ENCODE measurements around the gene SLC35B2.

SLC35B2 gene

DNA sequence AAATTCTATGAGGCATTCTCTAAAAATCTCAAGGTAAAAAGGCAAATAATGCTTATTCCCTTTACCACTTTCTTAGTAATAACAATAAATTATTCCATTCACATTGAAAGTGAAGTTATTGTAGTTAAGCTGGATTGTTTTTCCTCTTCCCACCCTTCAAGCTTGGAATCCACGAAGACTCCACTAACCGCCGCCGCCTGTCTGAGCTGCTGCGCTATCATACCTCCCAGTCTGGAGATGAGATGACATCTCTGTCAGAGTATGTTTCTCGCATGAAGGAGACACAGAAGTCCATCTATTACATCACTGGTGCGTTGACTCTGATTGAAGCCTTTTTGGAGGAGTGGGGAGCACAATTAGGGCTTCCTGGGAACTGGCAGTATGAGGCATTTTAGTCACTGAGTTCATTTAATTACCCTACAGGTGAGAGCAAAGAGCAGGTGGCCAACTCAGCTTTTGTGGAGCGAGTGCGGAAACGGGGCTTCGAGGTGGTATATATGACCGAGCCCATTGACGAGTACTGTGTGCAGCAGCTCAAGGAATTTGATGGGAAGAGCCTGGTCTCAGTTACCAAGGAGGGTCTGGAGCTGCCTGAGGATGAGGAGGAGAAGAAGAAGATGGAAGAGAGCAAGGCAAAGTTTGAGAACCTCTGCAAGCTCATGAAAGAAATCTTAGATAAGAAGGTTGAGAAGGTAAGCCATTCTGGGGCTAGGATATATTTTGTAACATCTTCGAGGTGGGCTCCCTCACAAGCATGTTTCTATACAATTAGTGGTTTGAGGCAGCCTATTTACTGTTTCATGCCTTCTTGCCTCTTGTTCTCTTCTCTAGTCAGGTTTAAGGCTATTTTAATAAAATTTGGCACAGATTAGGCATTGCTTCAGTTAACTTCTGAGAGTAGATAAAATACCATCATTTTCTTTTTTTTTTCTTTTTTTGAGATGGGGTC is 5.5 kb downstream of the SLC35B2 start:
- no peak for DNase-seq

DNA sequence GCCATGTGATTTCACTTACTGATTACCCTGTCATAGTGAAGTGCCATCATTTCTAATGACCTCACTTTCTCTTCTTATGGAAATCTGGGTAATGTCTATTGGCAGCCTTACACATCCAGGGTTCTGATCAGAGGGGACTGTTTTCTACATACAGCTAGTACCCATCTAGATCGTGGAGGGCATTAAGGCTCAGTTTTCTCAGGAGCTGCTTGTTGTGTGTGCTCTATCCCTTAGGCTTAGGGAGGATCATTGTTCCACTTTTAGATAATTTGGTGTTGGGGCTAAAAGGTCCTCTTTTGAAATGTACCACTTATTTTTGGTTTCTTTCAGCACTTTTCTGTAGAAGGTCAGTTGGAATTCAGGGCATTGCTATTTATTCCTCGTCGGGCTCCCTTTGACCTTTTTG is 6.6 kb downstream of the SLC35B2 start:
- DNase-seq: no peak

DNA sequence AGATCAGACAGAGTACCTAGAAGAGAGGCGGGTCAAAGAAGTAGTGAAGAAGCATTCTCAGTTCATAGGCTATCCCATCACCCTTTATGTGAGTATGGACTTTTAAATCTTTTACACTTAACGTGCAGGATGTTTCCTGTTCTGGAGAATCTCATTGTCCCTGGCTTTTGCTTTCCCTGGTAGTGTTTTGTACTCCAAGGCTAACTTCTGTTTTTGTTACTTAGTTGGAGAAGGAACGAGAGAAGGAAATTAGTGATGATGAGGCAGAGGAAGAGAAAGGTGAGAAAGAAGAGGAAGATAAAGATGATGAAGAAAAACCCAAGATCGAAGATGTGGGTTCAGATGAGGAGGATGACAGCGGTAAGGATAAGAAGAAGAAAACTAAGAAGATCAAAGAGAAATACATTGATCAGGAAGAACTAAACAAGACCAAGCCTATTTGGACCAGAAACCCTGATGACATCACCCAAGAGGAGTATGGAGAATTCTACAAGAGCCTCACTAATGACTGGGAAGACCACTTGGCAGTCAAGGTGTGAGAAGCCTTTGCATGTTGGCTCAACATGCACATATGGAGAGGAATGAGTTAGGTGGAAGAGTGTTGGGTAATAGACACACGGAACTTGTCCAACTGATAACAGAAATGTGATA is 7.1 kb downstream of the SLC35B2 start:
- DNase-seq: no peak

DNA sequence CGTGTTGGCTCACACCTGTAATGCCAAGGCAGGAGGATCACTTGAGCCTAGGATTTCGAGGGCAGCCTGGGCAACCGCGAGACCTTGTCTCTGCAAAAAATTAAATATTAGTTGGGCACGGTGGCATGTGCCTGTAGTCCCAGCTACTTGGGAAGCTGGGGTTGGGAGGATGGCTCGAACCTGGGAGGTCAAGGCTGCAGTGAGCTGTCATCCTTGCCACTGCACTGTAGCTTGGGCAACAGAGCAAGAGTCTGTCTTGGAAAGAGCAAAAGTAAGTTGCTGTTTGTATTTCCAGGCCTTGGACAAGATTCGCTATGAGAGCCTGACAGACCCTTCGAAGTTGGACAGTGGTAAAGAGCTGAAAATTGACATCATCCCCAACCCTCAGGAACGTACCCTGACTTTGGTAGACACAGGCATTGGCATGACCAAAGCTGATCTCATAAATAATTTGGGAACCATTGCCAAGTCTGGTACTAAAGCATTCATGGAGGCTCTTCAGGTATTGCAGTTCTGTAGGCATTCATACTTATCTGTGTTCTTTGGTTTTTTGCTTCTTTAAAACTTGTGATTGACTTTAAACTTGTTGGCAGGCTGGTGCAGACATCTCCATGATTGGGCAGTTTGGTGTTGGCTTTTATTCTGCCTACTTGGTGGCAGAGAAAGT is 8.1 kb downstream of the SLC35B2 start:
- no peak for DNase-seq

DNA sequence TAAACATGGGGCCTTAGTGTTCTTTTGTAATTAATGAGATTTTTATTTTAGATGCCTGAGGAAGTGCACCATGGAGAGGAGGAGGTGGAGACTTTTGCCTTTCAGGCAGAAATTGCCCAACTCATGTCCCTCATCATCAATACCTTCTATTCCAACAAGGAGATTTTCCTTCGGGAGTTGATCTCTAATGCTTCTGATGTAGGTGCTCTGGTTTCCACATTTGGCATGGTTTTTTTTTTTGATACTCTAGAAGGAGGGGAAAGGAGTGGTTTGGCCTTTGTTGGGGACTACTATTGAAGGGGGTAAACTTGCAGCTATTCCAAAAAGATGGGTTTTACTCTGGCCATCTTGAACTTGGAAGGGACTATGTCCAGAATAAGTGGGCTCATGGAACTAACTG is 8.7 kb downstream of the SLC35B2 start:
- DNase-seq: no peak

DNA sequence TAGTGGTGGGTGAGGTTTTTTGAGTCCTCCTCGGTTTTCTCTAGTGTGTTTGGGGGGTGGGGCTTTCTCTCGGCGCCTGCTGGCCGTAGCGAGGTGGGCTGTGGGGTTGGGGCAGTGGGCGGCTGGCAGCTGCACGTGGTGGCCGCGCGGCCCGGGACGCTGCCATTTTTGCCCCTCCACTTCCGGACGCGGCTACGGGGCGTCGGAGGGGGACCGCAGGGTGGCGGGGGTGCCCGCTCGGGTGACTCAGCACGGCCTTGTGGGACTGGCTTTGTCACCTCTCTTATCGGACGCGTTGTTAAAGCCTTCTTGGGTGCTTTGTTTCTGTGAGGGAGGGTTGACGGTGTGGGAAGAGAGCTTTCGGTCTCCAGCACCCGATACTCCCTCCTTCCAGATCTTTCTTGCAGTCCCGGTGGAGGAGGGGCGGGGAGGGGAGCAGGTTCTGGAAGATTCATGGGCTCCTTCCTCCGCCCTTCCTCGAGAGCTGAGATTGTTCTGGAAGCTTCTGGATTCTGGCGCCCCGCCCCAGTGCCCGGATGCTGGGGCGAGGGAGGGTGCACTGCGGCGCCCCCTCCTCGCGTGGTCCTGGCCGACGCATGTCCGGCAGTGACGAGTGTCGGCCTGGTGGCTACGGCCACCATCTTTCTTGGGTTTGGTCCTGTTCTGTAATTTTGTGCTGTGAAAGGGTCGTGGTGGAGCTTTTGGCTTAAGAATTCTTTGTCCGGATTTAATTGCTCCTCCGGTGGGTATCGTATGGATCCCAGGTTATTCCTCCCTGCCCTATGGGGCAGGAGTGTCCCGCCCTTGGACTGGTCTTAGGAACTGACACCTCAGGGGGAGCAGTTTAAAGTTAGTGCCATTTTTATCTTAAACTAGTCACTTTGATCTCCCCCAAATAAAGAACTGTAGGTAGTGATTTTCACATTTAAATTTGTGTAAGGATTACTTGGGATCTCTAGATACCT is 9.7 kb downstream of the SLC35B2 start:
- peak; percentile 88 for DNase-seq

DNA sequence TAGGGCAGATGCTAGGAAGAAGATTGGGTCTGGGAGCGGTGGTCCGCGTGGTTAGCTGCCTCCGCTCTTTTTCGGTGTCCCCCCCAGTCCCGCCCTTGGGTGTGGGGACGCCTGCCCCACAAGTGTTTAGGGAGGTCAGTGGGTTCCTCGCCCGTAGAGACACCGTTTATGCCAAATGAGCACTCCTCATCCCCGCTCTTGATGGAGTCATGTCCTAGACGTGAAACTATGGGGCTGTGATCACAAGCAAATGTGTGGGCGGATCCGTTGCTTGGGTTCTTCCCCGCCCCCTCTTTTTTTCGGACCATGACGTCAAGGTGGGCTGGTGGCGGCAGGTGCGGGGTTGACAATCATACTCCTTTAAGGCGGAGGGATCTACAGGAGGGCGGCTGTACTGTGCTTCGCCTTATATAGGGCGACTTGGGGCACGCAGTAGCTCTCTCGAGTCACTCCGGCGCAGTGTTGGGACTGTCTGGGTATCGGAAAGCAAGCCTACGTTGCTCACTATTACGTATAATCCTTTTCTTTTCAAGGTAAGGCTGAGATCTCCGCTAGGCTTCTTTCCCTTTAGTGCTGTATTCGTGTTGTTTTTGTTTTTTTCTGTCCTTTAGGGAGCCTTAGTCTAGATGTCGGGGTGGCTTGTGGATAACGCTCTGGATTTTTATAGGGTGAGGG is 10.5 kb downstream of the SLC35B2 start, which contains the start of gene HSP90AB1:
TSS of gene HSP90AB1 (plus strand) at position 439 of the 675 bp plus-strand sequence. CDS start 1,529 bp downstream, outside the sequence.
- DNase-seq: peak; percentile 98

DNA sequence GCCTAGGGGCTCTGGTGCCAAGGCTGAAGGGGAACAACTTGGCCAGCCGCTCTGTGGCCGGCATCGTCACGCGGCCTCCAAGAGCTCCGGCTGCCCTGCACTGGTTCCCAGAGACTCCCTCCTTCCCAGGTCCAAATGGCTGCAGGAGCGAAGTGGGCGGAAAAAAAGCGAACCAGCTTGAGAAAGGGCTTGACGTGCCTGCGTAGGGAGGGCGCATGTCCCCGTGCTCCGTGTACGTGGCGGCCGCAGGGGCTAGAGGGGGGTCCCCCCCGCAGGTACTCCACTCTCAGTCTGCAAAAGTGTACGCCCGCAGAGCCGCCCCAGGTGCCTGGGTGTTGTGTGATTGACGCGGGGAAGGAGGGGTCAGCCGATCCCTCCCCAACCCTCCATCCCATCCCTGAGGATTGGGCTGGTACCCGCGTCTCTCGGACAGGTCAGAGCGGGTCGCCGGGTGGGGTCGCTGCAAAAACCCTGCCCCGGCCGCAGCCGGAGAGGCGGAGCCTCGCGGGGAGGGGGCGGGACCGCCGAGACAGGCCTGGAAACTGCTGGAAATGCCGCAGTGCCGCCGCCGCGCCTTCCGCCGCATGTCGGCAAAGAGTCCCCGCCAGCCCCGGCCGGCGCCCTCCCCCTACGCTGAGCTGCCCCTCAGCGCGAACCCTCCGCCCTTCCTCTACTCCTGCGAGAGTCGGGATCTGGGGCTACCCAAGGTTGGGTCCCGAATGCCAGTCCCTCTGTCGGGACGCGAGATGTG is 11.2 kb downstream of the SLC35B2 start:
- peak; percentile 87 to 88 for DNase-seq

DNA sequence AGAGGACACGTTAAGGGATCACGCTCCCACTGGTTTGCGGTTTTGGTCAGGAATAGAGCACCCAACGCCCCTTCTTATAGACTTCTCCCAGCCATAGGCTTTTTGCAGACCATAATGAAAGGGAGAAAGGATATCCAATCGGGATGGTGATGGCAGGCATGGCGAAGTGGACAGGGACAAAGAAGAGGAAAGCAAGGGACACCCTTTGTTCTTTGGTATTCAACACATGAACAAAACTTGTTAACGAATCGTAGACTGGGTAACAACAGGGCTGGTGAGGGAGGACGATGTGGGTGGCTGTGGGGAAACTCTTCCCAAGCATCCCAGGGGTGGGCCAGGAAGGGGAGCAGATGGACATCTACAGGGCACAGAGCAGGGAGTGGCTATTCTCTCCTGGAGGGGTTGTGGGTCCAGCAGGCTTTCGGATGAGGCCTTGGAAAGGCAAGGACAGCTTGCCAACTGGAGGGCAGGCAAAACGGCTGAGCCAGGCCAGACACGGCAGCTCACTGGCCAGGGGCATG is 11.9 kb downstream of the SLC35B2 start:
- DNase-seq: no peak

DNA sequence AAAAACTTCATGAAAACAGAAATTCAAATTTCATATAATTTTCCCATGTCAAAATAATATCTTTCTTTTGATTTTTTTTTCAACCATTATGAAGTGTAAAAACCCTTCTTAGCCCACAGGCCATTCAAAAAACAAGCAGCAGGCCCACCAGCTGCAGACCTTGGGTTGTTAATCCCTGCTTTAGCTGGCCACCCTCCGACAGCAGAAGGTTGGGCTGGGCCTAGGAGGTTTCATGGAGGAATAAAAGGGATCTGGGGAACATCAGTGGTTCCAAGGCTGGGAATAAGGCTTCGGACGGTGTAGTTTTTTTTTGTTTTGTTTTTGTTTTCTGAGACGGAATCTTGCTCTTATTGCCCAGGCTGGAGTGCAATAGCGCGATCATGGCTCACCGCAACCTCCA is 14.0 kb downstream of the SLC35B2 start:
- DNase-seq: no peak

DNA sequence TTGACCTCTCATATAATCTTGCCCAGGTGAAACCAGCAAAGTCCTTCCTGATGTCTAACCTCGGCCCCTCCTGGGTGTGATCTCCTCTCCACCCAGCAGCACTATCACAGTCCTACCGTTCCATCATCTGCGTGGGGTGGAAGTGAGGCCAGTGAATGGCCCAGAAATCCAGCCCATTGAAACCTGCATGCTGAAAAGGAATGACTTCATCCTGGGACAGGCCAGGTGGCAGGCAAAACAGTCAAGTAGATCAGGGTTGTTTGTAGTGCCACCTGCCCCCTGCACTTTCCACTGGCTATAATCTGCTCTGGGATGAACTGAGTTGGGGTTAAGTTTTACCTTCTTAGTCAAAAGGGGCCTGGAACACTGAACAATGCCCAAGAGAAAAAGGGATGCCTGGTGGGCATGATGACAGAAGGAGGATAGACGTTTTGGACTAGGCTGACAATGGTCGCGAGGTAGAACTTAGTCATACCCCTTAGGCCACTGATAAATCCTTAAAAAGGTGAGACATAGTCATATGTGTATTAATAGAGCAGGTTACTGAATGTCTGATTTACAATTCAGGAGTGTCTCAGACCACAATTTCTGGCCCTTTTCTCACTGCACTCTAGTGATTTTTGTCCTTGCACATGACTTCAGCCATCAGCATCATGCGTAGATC is 18.5 kb downstream of the SLC35B2 start:
- no peak for DNase-seq

DNA sequence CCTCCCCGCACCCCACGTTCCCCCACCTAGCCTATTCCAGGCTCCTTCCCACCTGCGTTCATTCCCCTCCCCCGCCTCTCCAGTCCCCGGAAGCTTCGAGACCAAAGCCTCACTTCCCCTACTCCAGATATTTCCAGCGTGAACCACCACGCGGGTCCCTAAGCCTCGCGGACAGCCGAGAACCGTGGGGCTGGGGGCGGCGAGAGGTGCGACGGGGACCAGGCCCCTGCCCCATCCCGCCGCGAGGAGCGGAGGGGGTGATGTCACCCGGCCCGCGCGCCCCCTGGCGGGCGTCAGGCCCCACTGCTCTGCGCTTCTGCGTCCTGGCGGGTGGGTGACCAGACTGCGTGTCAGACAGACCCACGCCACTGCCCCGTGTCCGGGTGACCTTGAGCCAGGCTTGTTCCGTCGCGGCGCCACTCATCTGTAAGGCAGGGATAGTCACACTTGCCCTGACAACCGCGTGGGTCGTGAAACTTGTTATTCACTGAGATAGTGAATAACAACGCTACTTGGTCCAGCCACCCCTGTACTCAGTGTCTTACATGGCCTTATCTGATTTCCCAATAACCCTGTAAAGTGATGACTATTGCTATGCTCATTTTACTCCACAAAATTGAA is 19.4 kb downstream of the SLC35B2 start:
- peak; percentile 82 for DNase-seq

DNA sequence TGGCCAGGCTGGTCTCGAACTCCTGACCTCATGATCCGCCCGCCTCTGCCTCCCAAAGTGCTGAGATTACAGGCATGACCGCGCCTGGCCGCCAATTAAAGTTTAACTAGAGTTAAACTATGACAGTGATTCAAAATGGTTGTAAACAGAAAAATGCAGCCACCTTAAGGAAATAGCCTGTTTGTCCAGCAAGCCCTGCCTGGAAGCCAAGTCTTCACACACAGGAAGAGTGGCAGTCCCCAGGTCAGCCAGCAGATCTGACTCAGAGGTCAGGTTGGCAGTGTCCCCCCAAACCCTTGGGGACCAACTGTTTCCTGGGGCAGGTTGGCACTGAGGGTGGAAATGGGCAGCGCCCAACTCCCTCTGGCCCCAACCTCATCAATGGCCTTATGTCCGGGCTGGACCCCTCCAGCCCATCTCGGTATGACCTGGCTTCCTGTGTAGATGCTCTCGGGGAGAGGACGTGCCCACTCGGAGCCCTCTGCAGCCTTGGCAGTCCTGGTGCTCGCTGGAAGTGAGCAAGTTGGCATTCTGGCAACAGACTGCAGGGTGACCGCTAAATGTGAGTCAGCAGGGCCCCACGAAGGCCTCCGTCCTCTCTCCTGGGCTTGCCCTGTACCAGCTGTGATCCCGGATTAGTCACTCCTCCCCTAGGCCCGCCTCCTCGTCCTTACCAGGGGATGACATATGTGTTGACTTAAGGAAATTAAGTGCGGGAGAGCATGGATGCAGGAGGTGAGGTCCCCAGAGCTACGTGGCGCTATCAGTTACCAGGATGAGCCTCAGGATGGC is 20.1 kb downstream of the SLC35B2 start:
- DNase-seq: peak; percentile 80 to 85

DNA sequence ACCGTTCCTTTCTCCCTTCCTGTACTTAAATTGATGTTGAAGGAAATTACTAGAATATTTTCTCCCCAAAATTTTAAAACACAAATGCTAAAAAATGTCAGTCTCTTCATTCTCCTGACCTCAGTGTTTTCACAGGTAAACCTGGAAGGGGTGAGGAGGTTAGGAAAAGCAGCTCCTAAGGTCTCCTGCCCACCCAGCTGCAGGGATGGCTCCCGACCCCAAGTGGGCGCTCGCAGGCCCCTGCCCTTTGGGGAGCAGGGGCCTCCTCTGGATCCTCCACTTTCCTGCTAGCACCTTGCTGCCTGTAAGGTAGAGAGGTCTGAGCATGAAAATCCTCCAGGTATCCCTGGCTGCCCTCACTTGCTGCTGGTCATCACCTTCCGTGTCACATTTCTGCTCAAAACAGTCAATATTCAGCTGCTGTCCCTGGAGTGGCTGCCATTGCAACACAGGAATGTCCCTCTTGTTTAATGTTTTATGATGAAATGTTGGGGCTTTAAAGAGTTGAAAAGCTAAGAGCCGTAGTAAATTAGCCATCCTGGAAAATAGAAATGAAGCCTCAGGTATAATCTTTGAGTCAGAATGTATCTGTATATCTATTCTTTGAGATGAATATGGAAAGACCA is 21.3 kb downstream of the SLC35B2 start:
- DNase-seq: no peak

DNA sequence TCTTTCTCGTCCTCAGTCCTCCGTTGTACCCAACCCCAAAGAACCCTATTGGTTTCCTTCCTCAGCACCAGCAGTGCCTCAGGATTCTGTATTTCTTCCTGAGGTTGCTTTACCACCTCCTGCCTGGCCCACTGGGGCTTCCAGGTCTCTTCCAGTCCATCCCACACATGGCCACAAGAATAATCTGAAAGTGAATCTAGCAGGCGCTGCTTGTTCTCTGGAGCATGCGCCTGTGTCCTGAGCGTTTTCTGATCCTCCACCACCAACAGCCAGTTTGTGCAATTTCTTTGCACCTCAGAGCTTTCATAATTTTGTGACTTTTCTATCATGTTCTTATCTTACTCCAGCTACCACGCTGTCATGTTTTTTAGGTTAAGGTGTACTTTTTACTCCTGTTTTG is 22.1 kb downstream of the SLC35B2 start:
- no peak for DNase-seq

DNA sequence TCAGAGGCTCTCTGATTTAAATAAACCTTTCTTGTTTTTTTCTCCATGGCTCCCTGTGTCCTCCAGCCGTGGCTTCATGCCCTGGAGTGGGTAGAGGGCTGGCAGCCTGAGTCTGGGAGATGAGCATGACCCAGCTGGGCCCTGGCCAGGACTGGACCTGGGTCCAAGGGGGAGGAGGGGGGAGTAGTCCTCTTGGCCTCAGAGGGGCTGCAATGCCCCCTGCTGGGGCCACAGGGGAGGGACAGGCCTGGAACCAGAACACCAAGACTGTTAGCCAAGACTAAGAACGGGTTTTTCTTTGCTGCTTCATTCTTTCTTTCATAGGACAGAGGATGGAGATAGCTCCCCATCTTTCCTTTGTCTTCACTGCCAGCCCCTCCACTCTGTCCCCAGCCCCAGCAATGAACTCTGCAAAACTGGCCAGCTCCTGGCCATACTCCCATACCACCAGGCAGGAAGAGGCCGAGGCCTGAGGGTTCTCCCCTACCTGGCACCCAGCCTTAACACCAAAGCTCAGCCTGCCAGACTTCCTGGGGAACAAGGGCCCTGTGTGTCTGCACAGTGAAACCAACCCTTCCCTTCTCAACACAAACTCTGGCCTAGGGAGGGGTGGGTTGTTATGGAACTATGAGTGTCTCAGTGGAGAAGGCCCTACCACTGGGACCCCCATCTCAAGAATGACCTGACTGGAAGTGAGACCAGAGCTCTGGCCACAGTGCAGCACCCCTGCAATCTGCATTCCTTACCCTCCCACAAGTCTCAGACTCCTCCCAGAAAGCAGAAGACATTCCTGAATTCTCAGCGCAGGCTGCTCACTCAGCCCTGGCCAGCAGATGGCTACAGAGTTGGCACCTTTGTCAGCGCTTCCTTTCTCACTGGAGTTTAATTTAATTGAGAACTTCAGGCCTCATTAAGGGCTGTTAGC is 23.0 kb downstream of the SLC35B2 start:
- DNase-seq: peak in 1 of 2 donors; percentile 19

DNA sequence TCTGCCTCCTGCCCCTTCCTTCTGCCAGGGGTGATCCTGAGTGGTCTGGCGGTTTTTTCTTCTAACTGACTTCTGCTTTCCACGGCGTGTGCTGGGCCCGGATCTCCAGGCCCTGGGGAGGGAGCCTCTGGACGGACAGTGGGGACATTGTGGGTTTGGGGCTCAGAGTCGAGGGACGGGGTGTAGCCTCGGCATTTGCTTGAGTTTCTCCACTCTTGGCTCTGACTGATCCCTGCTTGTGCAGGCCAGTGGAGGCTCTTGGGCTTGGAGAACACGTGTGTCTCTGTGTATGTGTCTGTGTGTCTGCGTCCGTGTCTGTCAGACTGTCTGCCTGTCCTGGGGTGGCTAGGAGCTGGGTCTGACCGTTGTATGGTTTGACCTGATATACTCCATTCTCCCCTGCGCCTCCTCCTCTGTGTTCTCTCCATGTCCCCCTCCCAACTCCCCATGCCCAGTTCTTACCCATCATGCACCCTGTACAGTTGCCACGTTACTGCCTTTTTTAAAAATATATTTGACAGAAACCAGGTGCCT is 23.7 kb downstream of the SLC35B2 start:
- no peak for DNase-seq

Data from CD4-positive, alpha-beta T cell treated with Interleukin-1 beta for 1 hour (primary cell).